Measurements from ENCODE around the gene BTBD1.
"Not testable (repeated sequence)": the region's sequence is repeated elsewhere in the genome, so short reads cannot be mapped to it uniquely, and the experiment has no call there.

BTBD1 gene

GRCh38 chr15:83092309-83092976 is 25.4 kb upstream of the BTBD1 start:
- H3K27me3 ChIP-seq = no peaks in the 10 kb centered on the region
- H3K9me3 ChIP-seq = peaks cover 0 to under 1% (median 0%) of the 10 kb centered on the region in 3 donors
- no peaks in the 10 kb centered on the region for H3K36me3 ChIP-seq
- intact Hi-C loops (cut with DNase I; ENCODE audit: low total_unique reads) = no loop called here
- H3K4me1 ChIP-seq = no peaks in the 10 kb centered on the region
- DNase-seq = peak; percentile 72 to 75
- TF ChIP-seq, protein P1, sequence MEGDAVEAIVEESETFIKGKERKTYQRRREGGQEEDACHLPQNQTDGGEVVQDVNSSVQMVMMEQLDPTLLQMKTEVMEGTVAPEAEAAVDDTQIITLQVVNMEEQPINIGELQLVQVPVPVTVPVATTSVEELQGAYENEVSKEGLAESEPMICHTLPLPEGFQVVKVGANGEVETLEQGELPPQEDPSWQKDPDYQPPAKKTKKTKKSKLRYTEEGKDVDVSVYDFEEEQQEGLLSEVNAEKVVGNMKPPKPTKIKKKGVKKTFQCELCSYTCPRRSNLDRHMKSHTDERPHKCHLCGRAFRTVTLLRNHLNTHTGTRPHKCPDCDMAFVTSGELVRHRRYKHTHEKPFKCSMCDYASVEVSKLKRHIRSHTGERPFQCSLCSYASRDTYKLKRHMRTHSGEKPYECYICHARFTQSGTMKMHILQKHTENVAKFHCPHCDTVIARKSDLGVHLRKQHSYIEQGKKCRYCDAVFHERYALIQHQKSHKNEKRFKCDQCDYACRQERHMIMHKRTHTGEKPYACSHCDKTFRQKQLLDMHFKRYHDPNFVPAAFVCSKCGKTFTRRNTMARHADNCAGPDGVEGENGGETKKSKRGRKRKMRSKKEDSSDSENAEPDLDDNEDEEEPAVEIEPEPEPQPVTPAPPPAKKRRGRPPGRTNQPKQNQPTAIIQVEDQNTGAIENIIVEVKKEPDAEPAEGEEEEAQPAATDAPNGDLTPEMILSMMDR (IDR thresholded peaks at IDR 0.05) = no peak
- H3K4me3 ChIP-seq = no peak overlapping the region
- no peak overlapping the region for H3K27ac ChIP-seq

DNA sequence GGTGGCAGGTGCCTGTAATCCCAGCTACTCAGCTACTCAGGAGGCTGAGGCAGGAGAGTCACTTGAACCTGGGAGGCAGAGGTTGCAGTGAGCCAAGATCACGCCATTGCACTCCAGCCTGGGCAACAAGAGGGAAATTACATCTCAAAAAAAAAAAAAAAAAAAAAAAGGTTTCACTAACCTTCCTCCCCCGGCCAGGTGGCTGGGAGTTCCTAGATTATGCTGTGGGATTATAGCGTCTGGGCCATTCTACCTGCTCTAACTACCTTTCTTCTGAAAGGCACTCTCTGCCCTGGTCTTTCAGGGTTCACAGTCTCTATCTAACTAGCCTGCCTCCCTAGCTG is 24.9 kb upstream of the BTBD1 start:
- H3K9me3 ChIP-seq; H3K36me3 ChIP-seq; H3K4me1 ChIP-seq; intact Hi-C loops (cut with DNase I; ENCODE audit: low total_unique reads); H3K27me3 ChIP-seq; H3K27ac ChIP-seq; DNase-seq; H3K4me3 ChIP-seq: not testable (repeated sequence)

- DNase-seq = no peak
- Histone ChIP-seq H3K36me3 (no peaks in the 10 kb centered on the region), H3K9me3 (no peaks in the 10 kb centered on the region), H3K4me1 (no peaks in the 10 kb centered on the region), H3K27me3 (no peaks in the 10 kb centered on the region), H3K4me3 (no peak overlapping the region), H3K27ac (no peak overlapping the region)
- intact Hi-C loops (cut with DNase I; ENCODE audit: low total_unique reads) = no loop called here
- TF ChIP-seq, protein P1 (IDR thresholded peaks at IDR 0.05) = no peak
Measured at GRCh38 chr15:83090465-83090864, 23.4 kb upstream of the BTBD1 start.

DNA sequence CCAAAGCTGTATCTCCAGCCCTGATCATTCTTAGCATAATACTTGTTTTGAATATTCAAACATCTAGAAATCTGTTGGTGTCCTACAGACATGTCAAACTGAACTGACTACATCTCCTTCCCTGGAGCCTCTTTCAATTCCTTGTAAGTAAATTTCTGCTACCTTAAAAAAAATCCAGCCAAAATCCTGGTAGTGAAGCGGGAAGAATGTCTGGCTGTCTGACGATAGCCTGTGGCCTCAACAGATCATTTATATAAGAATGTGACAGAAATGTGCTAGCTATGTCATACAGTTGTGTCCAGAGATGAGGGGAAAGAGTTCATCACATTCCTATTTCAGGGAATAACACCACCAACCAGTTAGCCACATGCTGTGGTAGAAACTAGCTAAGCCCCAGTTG is 21.8 kb upstream of the BTBD1 start:
- H3K27ac ChIP-seq = no peak overlapping the region
- no peaks in the 10 kb centered on the region for H3K36me3 ChIP-seq
- DNase-seq = no peak
- no peaks in the 10 kb centered on the region for H3K4me1 ChIP-seq
- H3K4me3 ChIP-seq = no peak overlapping the region
- H3K9me3 ChIP-seq = no peaks in the 10 kb centered on the region
- TF ChIP-seq, protein P1 (IDR thresholded peaks at IDR 0.05) = no peak
- intact Hi-C loops (cut with DNase I; ENCODE audit: low total_unique reads) = no loop called here
- H3K27me3 ChIP-seq = no peaks in the 10 kb centered on the region

DNA sequence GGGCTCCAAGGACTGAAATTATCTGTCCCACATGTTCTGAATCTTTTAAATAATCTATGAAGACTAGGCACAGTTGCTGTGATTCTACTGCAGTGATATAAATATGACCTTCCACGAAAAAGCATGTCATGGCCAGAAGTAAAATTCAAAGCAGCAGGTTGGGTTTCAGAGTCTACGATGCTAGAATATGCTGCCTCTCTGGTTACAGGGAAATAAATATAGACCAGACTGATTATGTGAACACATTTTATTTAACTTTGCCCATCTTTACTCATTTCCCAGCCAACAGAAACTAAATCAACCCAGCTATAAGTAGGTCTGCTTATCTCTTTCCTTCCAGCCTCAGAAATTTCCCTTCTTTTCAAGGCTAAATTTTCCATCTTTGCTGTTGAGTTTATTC is 20.5 kb upstream of the BTBD1 start:
- H3K9me3 ChIP-seq = no peaks in the 10 kb centered on the region
- no peak for DNase-seq
- no peak overlapping the region for H3K27ac ChIP-seq
- no peaks in the 10 kb centered on the region for H3K27me3 ChIP-seq
- no peaks in the 10 kb centered on the region for H3K4me1 ChIP-seq
- TF ChIP-seq, protein P1 (IDR thresholded peaks at IDR 0.05) = no peak
- H3K36me3 ChIP-seq = no peaks in the 10 kb centered on the region
- intact Hi-C loops (cut with DNase I; ENCODE audit: low total_unique reads) = no loop called here
- no peak overlapping the region for H3K4me3 ChIP-seq

DNA sequence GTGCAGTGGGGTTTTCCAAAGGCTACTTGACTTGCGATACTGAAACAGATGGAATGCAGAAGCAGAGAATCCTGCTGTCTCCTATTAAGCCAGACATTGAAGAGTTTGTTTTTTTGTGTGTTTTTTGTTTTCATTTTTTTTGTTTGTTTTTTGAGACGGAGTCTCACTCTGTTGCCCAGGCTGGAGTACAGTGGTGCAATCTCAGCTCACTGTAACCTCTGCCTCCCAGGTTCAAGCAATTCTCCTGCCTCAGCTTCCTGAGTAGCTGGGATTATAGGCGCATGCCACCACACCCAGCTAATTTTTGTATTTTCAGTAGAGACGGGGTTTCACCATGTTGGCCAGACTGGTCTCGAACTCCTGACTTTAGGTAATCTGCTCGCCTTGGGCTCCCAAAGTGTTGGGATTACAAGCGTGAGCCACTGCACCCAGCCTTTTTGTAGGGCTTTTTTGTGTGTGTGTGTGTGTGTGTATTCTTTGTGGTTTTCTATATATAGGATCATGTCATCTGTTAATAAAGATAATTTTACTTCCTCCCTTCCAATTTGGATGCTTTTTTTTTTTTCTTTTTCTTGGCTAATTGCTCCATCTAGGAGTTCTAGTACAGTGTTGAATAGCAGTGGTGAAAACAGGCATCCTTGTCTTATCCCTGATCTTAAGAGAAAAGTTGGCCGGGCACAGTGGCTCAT is 19.0 kb upstream of the BTBD1 start:
- H3K4me3 ChIP-seq; H3K4me1 ChIP-seq; H3K27ac ChIP-seq; H3K9me3 ChIP-seq; H3K27me3 ChIP-seq; DNase-seq; intact Hi-C loops (cut with DNase I; ENCODE audit: low total_unique reads); H3K36me3 ChIP-seq: not testable (repeated sequence)

GRCh38 chr15:83085461-83085860 is 18.4 kb upstream of the BTBD1 start:
- DNase-seq; H3K27ac ChIP-seq; H3K9me3 ChIP-seq; H3K4me1 ChIP-seq; H3K4me3 ChIP-seq; H3K27me3 ChIP-seq; H3K36me3 ChIP-seq; intact Hi-C loops (cut with DNase I; ENCODE audit: low total_unique reads): not testable (repeated sequence)
